H1 (cell line): ENCODE measurements around the gene CIT. TPM values are rescaled to one million over a fixed set of nuclear protein-coding genes. Genes with fewer than 3 reads are reported as not detected.
"Not testable (repeated sequence)": the region's sequence is repeated elsewhere in the genome, so short reads cannot be mapped to it uniquely, and the experiment has no call there.

ENCODE experiments used
- CTCF ChIA-PET: fragments of 300-600 bp; sonication (Branson Sonifier 250); formaldehyde crosslinking; loops from one replicate; lab custom pipeline; 2021; ENCODE audit not compliant: partially characterized antibody; lab: Charles Lee
- POLR2A ChIA-PET: fragments of 300-600 bp; sonication (Branson Sonifier 250); formaldehyde crosslinking; loops from one replicate; lab custom pipeline; 2021; ENCODE audit warnings: inconsistent platforms; ENCODE audit not compliant: partially characterized antibody; lab: Charles Lee
- DNase-seq, 2 experiments: peaks; one replicate each; pipeline versions ENCODE4 v3.0.0 to v3.0.0-alpha.2; 2010 to 2022; ENCODE audit warnings: low spot score in 2 of 2, low read depth in 1 of 2, mixed read lengths in 1 of 2
- FAIRE-seq: peaks from 2 replicates; lab custom pipeline; 2011; peaks lifted over from hg19 to GRCh38; lab: Jason Lieb, UNC
- H2AFZ ChIP-seq: 2 replicates; pipeline ENCODE4 v1.8.1; 2012; ENCODE audit warnings: low read length, inconsistent platforms
- H2AK5ac ChIP-seq: 2 replicates; pipeline ENCODE4 v1.6.1; 2013; ENCODE audit warnings: low read depth, low read length
- H2BK120ac ChIP-seq: replicated peaks from 2 replicates; pipeline ENCODE3; 2013; ENCODE audit warnings: low read depth, low read length, inconsistent platforms
- H2BK12ac ChIP-seq: 2 replicates; pipeline ENCODE4 v1.6.1; 2013; ENCODE audit warnings: low read depth, low read length
- H2BK15ac ChIP-seq: 2 replicates; pipeline ENCODE4 v1.6.1; 2013; ENCODE audit warnings: low read length
- H2BK20ac ChIP-seq: 2 replicates; pipeline ENCODE4 v1.6.1; 2013; ENCODE audit warnings: low read length
- H2BK5ac ChIP-seq: 2 replicates; pipeline ENCODE4 v1.6.1; 2013; ENCODE audit warnings: low read depth, low read length
- H3K14ac ChIP-seq: 2 replicates; pipeline ENCODE4 v1.6.1; 2013; ENCODE audit warnings: inconsistent platforms; ENCODE audit not compliant: insufficient read length
- H3K18ac ChIP-seq: 2 replicates; pipeline ENCODE4 v1.6.1; 2013; ENCODE audit warnings: low read length; ENCODE audit errors: extremely low read depth
- H3K23ac ChIP-seq: 2 replicates; pipeline ENCODE4 v1.6.1; 2013; ENCODE audit warnings: inconsistent platforms; ENCODE audit not compliant: insufficient read length
- H3K23me2 ChIP-seq: 2 replicates; pipeline ENCODE4 v1.6.1; 2013; ENCODE audit warnings: low read depth, low read length
- H3K27ac ChIP-seq: 2 replicates; pipeline ENCODE4 v1.6.1; 2011; ENCODE audit warnings: low read depth, low read length, inconsistent platforms
- H3K27me3 ChIP-seq, 4 experiments: replicated peaks in 1 of 4; 1 replicate in 1 of 4; 2 replicates in 3 of 4; pipeline versions ENCODE4 v1.6.1 to v1.8.1; 2011 to 2013; ENCODE audit warnings: low read length in 3 of 4, mild to moderate bottlenecking in 3 of 4, inconsistent platforms in 2 of 4, mixed read lengths in 2 of 4, moderate library complexity in 1 of 4; ENCODE audit not compliant: control insufficient read depth in 3 of 4, insufficient read depth in 3 of 4; ENCODE audit errors: extremely low read depth in 1 of 4
- H3K36me3 ChIP-seq, 4 experiments: 2 replicates each; pipeline versions ENCODE4 v1.6.1 to v1.8.1; 2011 to 2013; ENCODE audit warnings: mild to moderate bottlenecking in 4 of 4, low read length in 3 of 4, moderate library complexity in 2 of 4, control low read depth in 1 of 4, inconsistent platforms in 1 of 4; ENCODE audit not compliant: insufficient read depth in 4 of 4, control insufficient read depth in 2 of 4
- H3K4ac ChIP-seq: replicated peaks from 2 replicates; pipeline ENCODE3; 2013; ENCODE audit warnings: low read length, low read depth, mixed read lengths, inconsistent platforms; ENCODE audit not compliant: insufficient read length
- H3K4me1 ChIP-seq, 4 experiments: replicated peaks in 1 of 4; 1 replicate in 1 of 4; 2 replicates in 3 of 4; pipeline versions ENCODE4 v1.6.1 to v1.8.1; 2011 to 2013; ENCODE audit warnings: low read length in 3 of 4, inconsistent platforms in 2 of 4, mixed read lengths in 1 of 4; ENCODE audit not compliant: insufficient read depth in 4 of 4, control insufficient read depth in 3 of 4
- H3K4me2 ChIP-seq, 2 experiments: 2 replicates each; pipeline versions ENCODE4 v1.6.1 to v1.8.1; 2011 to 2013; ENCODE audit warnings: low read depth in 2 of 2, low read length in 2 of 2, control low read depth in 1 of 2, inconsistent platforms in 1 of 2, mild to moderate bottlenecking in 1 of 2; ENCODE audit not compliant: insufficient read depth in 1 of 2
- H3K4me3 ChIP-seq, 4 experiments: fragments of 200-600, 300-600 bp in 1 of 4; sonication (generic), shearing (Covaris generic), sonication (Bioruptor Twin) in 1 of 4; 2 replicates each; pipeline versions ENCODE4 v1.5.1 to v1.8.1; 2011 to 2016; ENCODE audit warnings: low read length in 4 of 4, low read depth in 3 of 4, control low read depth in 2 of 4, inconsistent platforms in 2 of 4, mild to moderate bottlenecking in 2 of 4, mixed read lengths in 1 of 4, moderate library complexity in 1 of 4; ENCODE audit not compliant: insufficient read depth in 2 of 4; ENCODE audit errors: extremely low read depth in 1 of 4
- H3K56ac ChIP-seq: replicated peaks from 2 replicates; pipeline ENCODE3; 2013; ENCODE audit warnings: low read depth, mild to moderate bottlenecking, mixed read lengths, low read length, inconsistent platforms; ENCODE audit not compliant: insufficient read length
- H3K79me1 ChIP-seq: 2 replicates; pipeline ENCODE4 v1.6.1; 2013; ENCODE audit warnings: low read depth, low read length, control low read depth
- H3K79me2 ChIP-seq, 2 experiments: 2 replicates each; pipeline versions ENCODE4 v1.6.1 to v1.8.1; 2012 to 2013; ENCODE audit warnings: low read length in 2 of 2, mild to moderate bottlenecking in 2 of 2, inconsistent platforms in 1 of 2; ENCODE audit not compliant: insufficient read depth in 2 of 2, control insufficient read depth in 1 of 2
- H3K9ac ChIP-seq, 4 experiments: replicated peaks in 1 of 4; 1 replicate in 1 of 4; 2 replicates in 3 of 4; pipeline versions ENCODE4 v1.6.1 to v1.8.1; 2011 to 2013; ENCODE audit warnings: low read depth in 3 of 4, low read length in 3 of 4, control low read depth in 2 of 4, mild to moderate bottlenecking in 2 of 4, moderate library complexity in 2 of 4, inconsistent platforms in 1 of 4; ENCODE audit errors: extremely low read depth in 1 of 4
- H3K9me3 ChIP-seq, 2 experiments: 2 replicates each; pipeline versions ENCODE4 v1.6.1 to v1.8.1; 2012 to 2013; ENCODE audit warnings: mild to moderate bottlenecking in 2 of 2, moderate library complexity in 2 of 2, control low read depth in 1 of 2, inconsistent platforms in 1 of 2, low read depth in 1 of 2, low read length in 1 of 2, mixed read lengths in 1 of 2; ENCODE audit not compliant: insufficient read depth in 2 of 2
- H4K20me1 ChIP-seq, 2 experiments: replicated peaks in 1 of 2; 2 replicates each; pipeline versions ENCODE3 to v1.8.1; 2011 to 2013; ENCODE audit warnings: inconsistent platforms in 2 of 2, low read length in 2 of 2, mild to moderate bottlenecking in 1 of 2; ENCODE audit not compliant: insufficient read depth in 2 of 2, control insufficient read depth in 1 of 2
- H4K5ac ChIP-seq: 2 replicates; pipeline ENCODE4 v1.6.1; 2013; ENCODE audit warnings: low read length, low read depth, mixed read lengths, inconsistent platforms; ENCODE audit not compliant: insufficient read length
- H4K8ac ChIP-seq: 2 replicates; pipeline ENCODE4 v1.8.0; 2013; ENCODE audit warnings: mild to moderate bottlenecking, moderate library complexity, low read length, inconsistent platforms; ENCODE audit not compliant: insufficient read depth; ENCODE audit errors: extremely low read depth
- H4K91ac ChIP-seq: replicated peaks from 2 replicates; pipeline ENCODE3; 2013; ENCODE audit warnings: low read length, mixed read lengths, inconsistent platforms; ENCODE audit not compliant: insufficient read length
- WGBS, 2 experiments: shearing (Covaris generic) in 1 of 2; methylation state at CpG; one replicate each; pipeline versions ENCODE4 v1.1.6 to v1.1.7; 2013 to 2015; ENCODE audit warnings: low lambda C conversion rate in 2 of 2, mixed read lengths in 2 of 2, inconsistent platforms in 1 of 2, low coverage in 1 of 2, missing lambda C conversion rate in 1 of 2; ENCODE audit not compliant: insufficient replicate concordance in 2 of 2, insufficient coverage in 1 of 2, insufficient read length in 1 of 2; ENCODE audit errors: extremely low coverage in 1 of 2, missing lambda C conversion rate in 1 of 2; 5-methylcytosine and 5-hydroxymethylcytosine counted together
- polyA plus RNA-seq, 7 experiments: library from polyadenylated mRNA; depleted of rRNA in 3 of 7; stranded (reverse) in 5 of 7; unstranded in 2 of 7; fragments of >200 nt in 5 of 7; fragments of 200-250 nt in 2 of 7; gene quantifications; 1 replicate in 5 of 7; 2 replicates in 1 of 7; 4 replicates in 1 of 7; pipeline versions ENCODE4 v1.2.1 to v1.2.3, GENCODE V29; 2011 to 2013; ENCODE audit warnings: missing spikeins in 2 of 7, mixed read lengths in 2 of 7
- total RNA-seq: library from RNA; stranded (reverse); fragmentation: NEBNext Ultra II Directional; extraction: Animal tissue kit (Norgen Biotek cat#: 25700); gene quantifications from 2 replicates; pipeline ENCODE4 v1.2.1, GENCODE V29; 2021

CIT gene
- total and polyA plus RNA-seq, 2 of the 8 experiments (the other 6 are each of a cell fraction or from before 2014, with no cell fraction given): 17.1 to 60.9 TPM

DNA sequence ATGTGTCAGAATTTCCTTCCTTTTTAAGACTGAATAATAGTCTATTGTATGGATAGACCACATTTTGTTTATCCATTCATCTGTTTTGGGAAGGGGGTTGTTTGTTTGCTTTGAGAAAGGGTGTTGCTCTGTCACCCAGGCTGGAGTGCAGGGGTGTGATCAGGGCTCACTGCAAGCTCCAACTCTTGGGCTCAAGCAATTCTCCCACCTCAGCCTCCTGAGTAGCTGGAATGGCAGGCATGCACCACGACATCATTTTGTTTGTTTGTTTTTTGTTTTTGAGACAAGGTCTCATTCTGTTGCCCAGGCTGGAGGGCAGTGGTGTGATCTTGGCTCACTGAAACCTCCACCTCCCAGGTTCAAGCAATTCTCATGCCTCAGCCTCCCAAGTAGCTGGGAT lies 15.5 kb upstream of the CIT start:
- ChIA-PET CTCF (interaction anchor here (0.6 kb wide), 1 partner anchor 9 kb away, joined by 3 read pairs; no protein-coding TSS in a partner anchor), POLR2A (interaction anchor here (1.2 kb wide), 1 partner anchor 15 kb away, joined by 4 read pairs; no protein-coding TSS in a partner anchor)
- WGBS, 2 experiments: 53% methylated on average over 1 of the region's 1 CpG; no CpG with 5 or more reads in 1 of the 2 experiments

More for the DNA sequence above, 15.5 kb upstream of the CIT start:
- H4K91ac ChIP-seq, H2BK20ac ChIP-seq, H3K4ac ChIP-seq, H4K8ac ChIP-seq, H3K56ac ChIP-seq, H3K4me3 ChIP-seq, H2BK15ac ChIP-seq, H3K4me1 ChIP-seq, H3K4me2 ChIP-seq, H2BK120ac ChIP-seq, H3K36me3 ChIP-seq, H3K79me1 ChIP-seq, H4K20me1 ChIP-seq, H2AFZ ChIP-seq, H3K14ac ChIP-seq, H2BK12ac ChIP-seq, H2BK5ac ChIP-seq, H3K23me2 ChIP-seq, H2AK5ac ChIP-seq, H3K9ac ChIP-seq, DNase-seq, H3K79me2 ChIP-seq, H3K23ac ChIP-seq, H4K5ac ChIP-seq, FAIRE-seq, H3K27me3 ChIP-seq, H3K18ac ChIP-seq, H3K27ac ChIP-seq, H3K9me3 ChIP-seq: not testable (repeated sequence)
